HG03039 (cell line): Measurements from ENCODE around the gene LOXHD1.

Experiments used
- ATAC-seq: cut with Tn5 transposase; IDR thresholded peaks from one replicate; pipeline ENCODE4 v1.9.1; 2021; ENCODE audit warnings: mild to moderate bottlenecking, moderate library complexity; ENCODE audit not compliant: unreplicated experiment

Gene LOXHD1

DNA sequence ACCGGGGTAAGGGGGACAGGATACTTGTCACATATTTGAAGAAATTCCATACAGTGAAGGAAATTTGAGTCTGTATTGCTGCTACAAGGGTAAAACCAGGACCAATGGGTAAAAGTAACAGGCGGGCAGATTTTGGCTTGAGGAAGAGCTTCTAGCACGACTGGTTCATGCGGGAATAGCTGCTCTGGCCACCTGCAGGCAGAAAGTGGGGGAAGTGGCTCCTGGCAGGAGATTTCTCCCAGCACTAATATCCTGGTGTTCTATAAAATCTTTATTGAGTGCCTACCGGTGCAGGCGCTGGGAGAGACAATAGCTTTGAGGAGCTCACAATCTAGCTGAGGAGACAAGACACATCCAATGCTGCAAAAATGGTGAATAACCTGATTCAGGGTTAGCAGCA is 198.5 kb downstream of the LOXHD1 start:
- no peak for ATAC-seq

DNA sequence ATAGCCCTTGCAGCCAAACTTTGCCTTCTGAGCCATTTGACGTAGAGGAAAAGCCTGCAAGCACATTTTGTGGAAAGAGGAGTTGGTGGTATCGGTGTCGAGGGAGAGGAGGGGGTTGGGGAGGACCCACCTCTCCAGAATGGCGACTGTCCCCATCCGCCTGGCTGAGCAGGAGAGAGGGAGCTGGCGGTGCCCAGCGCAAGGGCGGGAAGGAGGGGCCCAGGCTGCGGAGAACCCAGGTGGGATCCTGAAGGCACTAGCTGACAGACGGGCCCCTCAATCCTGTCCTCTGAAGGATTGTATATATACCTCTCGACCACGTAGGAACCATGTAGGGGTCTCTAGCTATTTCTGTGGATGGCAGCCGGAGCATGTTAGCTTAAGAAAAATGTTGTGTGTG is 200.3 kb downstream of the LOXHD1 start:
- ATAC-seq: no peak

DNA sequence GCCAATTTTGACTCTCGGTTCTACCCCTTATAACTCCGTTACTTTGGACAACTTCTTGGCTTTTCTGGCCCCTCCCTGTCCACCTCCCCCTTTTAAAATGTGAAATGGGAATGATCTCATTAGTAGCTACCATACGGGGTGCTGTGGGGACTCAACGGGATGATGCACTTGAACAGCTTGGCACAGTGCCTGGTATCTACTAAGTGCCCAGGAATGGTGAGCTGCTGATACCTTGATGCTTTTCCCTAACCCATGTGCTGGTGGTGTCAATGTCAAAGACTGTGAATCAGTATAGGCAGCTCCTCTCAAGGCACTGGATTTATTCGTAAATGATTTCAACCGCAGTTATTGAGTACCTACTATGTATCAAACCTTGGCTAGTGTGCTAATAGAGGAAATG is 204.2 kb downstream of the LOXHD1 start:
- no peak for ATAC-seq

DNA sequence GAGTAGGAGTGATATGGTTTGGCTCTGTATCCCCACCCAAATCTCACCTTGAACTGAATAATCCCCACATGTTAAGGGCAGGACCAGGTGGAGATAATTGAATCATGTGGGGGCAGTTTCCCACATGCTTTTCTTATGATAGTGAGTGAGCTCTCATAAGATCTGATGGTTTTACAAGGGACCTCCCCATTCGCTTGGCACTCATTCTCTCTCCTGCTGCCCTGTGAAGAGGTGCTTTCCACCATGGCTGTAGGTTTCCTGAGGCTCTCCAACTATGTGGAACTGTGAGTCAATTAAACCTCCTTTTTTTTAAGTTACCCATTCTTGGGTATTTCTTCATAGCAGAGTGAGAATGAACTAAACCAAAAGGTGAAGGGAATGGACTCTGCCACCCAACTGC is 207.5 kb downstream of the LOXHD1 start:
- no peak for ATAC-seq

DNA sequence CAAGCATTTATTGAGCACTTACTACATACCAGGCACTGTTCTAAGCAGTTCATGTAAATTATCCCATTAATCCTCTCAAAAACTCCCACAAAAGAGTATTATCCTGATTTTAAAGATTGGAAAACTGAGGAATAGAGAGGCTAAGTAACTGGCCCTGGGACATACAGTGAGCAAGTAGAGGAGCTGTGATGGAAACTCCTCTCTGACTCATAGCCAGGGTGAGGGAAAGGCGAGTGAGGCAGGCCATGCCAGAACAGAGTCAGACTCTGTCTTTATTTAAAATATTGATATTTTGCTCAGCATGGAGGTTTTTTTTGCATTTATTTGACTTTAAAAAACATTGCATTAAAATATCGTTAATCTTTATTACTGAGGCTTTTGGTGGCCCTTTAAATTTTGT is 208.0 kb downstream of the LOXHD1 start:
- ATAC-seq: no peak

DNA sequence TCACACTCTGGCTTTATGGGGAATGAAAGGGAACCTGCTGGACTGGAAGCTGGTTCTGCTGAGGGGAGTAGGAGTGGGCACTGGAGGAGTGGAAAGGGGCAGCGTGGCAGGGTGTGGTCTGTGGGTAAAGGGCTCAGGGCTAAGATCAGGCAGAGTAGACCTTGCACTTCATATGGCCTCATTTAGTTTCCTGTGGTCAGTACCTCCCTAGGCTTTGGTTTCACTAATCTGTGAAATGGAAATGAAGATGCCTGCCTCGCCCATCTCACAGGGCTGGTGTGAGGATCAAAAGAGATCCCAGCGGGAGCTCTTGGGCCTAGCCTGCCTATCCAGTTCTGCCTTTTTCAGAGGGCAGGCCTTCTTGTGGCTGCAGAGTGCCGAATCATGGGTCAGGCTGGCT is 208.7 kb downstream of the LOXHD1 start:
- ATAC-seq: no peak

DNA sequence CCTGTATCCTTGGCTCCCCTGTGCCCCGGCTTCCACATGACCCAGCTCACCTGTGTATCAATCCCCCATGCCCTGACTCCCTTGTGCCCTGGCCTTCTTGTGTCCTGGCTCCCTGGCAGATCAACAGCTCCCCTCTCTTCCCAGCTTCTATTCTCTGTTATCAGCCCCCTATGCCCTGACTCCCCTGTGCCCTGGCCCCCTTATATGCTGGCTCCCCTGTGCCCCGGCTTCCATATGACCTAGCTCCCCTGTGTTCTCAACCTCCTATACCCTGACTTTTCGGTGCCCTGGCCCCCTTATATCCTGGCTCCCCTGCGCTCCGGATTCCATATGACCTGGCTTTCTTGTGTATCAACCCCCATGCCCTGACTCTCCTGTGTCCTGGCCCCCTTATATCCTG is 209.2 kb downstream of the LOXHD1 start:
- no peak for ATAC-seq

DNA sequence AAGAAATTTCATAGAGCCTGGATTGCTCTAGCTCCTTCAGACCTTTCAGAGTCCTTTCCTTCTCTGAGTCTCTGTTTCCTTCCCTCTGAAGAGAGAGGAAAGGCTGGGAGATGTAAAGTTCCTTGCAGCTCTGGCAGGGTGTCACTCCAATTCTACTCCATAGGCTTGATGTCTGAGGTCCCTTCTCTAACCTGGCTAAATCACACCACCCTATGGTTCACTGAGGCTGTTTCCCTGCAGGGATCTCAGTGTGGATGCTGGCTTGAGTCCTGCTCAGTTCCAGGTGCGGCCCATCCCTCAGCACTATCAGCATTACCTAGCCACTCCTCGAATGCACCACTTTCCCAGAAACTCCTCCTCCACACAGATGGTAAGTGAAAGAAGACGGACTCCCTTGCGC is 209.7 kb downstream of the LOXHD1 start:
- no peak for ATAC-seq

DNA sequence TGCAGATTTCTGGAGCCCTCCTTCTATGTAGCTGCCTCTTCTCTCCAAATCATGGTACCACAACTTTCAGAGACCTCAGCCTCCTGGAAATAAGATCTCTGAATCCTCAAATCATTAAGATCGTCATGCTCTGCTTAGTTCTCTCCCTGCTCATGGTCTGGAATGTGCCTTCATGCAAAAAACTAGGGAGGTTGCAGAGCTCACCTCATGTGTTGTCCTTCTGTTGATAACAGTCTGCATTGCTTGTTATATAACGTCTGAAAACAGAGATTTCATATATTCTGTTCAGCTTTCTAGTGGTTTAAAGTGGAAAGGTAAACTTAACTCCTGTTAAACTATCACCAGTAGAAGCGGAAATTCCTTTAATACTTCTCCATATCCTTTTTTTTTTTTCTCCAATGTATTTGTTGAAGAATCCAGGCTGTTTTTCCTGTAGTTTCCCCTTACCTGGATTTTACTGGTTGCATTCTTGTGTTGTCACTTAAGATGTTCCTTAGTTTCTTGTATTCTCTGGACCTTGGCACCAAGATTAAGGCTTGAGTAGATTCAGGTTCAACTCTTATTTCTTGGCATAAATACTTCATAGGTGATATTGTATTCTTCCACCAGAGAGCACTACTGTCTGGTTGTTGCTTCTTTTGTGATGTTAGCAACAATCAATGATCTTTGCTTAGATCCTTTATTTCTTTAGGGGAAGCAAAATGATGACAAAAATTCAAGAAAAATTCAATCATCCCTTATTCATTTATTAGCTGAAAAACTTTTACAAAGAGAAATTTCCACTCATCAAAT is 211.3 kb downstream of the LOXHD1 start:
- no peak for ATAC-seq

DNA sequence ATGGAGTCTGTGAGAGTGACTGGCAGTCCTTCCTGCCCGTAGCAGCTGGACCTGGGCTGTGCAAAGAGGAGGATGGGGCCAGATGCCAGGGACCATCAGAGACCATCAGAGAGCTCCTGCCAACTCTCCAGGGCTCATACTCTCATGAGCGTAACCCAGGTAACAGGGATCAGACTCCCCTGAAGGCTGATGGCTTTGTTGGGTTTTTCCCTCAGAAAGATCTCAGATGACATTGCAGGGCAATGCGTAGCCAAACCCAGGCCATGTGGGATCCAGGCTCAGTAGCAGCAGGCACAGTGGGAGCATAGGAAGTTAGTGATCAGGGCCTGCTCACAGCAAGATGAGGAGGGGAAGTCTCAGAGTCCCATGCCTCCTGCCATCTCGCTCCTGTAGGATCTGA is 218.0 kb downstream of the LOXHD1 start:
- no peak for ATAC-seq

DNA sequence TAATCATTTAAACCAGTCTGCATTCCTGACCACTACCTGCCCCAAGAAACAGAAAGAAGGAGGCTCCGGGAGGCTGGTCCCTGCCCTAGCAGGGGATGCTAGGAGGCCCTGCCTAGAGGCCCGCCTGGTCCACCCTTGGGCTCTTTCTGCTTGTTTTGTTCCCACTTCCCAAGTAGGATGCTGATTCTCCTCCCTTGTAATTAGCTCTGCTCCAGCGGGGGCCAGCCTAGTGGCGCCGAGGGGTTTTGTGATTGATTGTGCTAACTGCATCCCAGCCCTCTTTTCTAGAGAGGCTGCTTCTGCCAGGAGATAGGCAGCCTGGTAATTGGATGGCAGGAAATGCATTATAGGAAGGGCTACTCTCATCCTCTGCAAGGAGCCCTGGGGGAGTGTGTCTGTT is 220.0 kb downstream of the LOXHD1 start:
- no peak for ATAC-seq

DNA sequence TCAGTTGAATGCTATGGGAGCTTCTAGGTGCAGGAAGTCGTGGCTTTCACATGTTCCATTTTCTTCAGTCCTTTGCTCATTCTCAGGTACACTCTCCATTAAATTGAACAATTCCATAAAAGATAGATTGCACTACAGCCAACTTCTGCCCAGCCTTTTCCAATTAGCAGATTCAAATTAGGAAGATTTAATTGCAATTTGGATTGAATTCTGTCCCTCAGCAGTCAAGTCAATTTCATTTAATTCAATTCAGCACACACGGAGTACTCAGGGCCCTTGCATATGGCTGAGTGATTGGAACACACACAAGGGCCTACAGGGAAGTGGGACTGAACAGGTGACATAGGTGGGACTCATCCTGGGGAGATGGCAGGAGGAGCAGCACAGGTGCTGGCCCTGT is 220.4 kb downstream of the LOXHD1 start:
- ATAC-seq: no peak

DNA sequence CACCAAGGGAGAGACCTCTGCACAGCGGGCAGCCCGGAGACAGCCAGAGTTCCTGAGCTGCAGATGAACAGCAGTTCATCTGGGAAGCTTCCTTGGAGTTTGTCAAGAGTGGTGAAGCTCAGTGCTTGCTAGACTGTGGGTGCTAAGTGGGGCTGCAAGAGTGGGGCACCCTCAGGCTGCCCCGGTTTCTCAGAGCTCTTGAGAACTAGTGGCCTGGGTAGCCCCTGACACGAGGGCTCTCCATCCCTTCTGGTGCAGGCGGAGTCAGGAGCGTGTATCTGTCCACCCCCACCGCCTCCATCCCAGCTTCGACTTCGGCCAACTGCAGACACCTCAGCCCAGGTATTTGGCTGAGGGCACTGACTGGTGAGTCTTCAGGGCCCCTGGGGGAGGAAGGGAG is 222.0 kb downstream of the LOXHD1 start:
- no peak for ATAC-seq

DNA sequence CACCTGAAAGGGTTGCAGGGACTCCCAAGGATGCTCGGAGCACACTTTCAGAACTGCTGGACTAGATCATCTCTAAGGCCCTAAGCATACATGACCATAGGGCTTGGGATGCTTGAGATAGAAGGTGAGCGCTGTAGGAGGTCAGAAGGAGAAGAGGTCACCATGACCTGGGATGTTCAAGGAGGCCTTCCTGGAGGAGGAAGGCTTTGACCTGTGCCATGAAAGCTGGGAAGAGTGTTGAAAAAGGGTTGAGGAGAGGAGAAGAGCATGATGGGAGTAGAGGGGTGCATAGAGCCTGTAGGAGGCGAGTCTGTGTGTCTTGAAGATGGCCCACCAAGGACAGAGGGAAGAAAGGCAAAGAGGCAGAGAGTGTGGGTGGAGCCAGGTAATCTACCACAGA is 222.4 kb downstream of the LOXHD1 start:
- ATAC-seq: no peak

DNA sequence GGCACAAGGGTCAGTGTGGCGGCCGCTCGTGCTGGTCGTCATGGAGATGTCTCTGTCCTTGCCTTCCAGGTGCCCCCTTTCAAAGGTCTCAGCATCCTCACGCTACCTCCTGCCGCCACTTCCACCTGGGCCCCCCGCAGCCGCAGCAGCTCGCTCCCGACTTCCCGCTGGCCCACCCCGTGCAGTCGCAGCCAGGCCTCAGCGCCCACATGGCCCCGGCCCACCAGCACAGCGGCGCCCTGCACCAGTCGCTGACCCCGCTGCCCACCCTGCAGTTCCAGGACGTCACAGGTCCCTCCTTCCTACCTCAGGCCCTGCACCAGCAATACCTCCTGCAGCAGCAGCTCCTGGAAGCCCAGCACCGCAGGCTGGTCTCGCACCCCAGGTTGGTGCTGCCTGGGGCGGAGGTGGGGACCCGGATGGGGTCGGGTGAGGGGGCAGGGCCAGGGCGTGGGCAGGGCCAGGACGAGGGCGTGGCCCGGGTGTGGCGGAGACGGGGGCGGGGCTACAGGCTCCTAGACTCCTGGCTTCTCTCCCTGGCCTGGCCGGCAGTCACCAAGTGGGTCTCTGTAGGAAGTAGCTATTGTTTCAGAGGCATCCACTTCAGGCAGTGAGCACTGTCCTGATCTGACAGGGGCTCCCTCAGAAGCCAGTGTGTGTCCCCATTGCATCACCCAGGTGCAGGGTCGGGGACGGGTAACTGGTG is 223.7 kb downstream of the LOXHD1 start:
- no peak for ATAC-seq

DNA sequence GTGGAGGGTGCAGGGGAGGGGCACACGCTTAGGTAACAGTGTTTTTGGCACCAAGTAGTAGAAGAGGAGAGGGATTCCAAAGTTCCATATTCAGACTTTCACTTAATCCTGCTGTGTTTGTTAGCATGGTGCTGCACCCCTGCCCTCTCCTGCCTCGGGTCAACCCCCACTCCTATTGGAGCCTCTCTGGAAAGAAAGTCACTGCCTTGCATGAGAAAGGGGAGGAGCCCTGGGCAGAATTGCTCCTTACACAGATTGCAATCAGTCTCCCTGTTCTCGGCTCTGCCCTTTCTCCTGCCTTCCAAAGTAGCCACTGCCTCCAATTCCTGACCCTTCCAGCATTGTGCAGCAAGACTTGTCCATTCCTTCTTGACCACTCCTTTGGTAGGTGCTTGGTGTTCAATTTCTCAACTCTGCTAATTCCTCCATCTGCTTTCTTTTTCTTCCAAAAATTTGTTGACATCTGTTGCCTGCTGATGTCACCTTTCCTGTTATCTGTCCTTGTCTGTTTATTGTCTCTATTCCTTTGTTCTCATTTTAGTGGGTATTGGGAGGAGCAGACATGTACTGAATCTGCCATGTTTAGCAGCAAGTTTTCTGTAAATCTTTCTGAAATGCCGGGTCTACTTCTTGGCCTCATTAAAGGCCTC is 225.4 kb downstream of the LOXHD1 start:
- ATAC-seq: no peak

DNA sequence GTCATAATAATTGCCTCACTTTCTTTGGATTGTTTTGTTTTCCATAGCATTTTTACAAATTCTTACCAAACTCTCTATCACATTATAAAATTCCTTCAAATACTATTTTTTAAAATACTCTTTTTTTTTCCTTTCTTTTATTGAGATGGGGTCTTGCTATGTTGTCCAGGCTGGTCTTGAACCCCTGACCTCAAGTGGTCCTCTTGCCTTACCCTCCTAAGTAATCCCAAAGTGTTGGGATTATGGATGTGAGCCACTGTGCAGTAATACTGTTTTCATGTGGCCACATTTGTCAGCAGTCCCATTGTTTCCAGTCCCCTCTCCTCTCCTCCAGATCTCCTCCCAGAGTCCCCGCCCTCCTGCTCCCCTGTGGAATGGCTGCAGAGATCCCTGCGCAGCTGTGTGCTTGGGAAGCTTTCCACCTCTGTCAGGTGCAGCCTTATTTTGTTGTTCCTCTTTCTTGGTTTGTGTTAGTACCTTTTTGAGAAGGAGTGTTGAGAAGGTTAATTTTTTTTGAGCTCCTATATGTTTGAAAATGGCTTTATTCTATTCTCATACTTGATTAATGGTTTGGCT is 227.3 kb downstream of the LOXHD1 start:
- no peak for ATAC-seq

DNA sequence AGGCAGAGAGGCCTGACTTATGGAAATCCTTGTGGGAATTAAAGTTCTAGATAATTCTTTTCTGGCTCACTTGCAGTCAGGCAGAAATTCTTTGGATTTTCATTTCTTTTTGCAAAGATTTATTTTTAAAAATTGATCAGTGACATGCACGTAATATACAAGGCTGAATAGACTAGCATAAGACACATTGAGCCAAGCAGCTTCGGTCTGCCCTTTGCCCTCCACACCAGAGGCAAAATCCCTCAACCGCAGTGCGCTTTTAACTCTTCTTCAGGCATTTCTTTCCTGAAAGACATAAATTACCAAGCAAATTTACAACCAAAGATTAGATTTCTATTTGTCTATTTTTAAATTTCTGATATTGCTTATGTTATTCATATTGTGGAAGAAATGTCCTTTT is 227.9 kb downstream of the LOXHD1 start:
- no peak for ATAC-seq

DNA sequence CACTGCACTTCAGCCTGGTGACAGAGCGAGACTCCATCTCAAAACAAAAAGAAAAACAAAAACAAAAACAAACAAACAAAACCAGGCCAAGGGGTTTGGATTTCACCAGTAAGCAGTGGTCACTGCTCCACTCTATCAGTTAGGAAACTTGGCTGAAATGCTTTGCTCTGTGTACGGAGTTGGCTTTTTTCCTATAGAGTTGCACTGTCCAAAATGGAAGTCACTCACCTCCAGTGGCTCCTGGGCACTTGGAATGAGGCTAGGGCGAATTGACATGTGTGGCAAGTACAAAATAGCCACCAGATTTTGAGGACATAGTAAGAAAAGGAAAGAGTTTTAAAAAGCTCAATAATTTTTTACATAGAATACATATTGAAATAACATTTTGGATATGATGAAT is 228.7 kb downstream of the LOXHD1 start:
- ATAC-seq: no peak

DNA sequence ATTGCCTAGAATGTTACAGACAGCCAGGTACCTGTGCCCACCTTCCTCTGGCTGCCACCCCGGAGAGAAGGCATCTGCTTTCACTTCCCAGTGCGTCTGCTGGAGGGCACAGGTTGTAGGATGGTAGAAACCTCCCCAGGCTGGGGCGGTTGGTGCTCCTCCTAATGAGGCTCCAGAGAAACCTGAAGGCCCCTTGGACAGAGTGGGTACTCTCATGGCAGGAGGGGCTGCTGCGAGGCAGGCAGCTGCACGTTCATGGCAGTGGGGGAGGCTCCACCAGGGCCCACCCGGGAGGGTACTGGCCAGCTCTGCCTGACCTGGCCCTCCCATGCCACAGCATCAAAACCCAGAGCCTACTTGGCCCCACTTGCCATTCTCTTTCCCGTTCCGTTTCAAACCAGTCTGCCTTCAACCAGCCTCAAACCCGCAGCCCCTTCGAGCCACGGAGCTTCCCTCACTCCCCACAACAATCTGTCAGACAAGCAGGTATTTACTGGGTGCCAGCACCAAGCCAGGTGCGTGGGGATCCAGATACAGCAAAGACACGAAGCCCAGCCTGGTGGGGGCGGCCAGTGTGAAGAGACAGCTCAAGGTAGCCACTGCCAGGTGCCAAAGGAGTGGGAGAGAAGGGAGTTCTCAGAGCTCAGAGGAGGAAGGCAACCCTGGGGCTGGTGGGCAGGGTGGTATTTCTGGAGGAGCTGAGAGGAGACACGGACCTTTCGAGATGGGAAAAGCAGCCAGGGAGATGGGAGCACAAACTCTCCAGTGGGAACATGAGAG is 229.6 kb downstream of the LOXHD1 start:
- ATAC-seq: no peak
